CD4-positive, alpha-beta T cell treated with Interleukin-17A for 1 hour (primary cell): ENCODE results near the gene SLC8A3.

Experiments
- DNase-seq: peaks from one replicate; pipeline ENCODE4 v3.0.0-alpha.2; 2020

Gene SLC8A3

DNA sequence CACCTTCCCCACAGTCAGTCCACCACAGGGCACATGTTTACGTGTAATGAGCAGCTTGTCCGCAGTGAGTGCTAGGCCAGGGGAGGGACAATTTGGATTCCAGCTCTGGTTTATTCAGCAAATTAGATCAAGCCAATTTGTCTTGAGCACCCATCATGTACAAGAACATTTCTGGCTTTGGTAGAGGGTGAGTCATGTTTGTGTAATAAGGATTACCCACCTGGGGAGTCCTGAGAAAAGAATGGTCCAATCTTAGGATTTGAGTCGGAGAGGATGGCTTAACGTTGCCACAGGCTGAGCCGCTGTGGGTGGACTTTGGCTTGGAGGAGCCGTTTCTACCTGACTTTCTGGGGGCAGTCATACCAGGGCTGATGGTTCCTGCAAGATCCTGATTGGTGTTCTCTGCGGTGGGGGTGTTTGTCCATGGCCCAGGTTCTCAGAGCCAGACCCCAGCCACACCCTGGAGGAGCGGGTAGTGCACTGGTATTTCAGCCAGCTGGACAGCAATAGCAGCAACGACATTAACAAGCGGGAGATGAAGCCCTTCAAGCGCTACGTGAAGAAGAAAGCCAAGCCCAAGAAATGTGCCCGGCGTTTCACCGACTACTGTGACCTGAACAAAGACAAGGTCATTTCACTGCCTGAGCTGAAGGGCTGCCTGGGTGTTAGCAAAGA lies 165.8 kb downstream of the SLC8A3 start:
- DNase-seq, result no peak

DNA sequence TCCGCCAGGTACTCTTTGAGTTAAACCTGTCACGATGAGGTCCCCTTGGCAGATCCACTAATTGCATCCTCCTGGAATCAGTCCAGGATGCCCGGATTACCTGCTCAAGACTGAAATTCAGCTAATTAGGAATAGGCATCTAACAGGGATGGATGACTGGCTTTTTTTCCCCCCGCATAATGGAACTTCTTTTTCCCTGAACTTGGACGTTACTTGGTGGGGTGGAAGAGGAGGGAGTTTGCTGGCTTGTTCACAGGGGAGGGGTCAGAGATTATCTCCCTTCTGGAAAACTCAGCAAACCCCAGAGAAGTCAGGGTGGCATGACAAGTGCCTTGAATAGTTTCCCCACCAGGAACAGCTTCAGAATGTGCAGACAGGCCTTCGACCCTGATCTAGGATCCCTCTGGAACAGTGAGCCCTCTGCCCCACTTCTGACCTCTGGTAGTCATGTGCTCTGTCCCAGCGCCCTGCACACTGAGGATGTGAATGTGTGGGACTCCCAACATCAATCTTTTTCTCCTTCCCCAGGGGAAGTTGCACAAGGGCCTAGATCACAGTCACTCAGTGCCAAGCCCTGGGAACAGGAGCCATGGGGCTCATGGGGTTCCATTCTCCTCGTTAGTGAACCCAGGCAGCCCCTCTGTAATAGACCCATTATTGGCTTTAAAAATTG lies 167.1 kb downstream of the SLC8A3 start:
- no peak for DNase-seq

DNA sequence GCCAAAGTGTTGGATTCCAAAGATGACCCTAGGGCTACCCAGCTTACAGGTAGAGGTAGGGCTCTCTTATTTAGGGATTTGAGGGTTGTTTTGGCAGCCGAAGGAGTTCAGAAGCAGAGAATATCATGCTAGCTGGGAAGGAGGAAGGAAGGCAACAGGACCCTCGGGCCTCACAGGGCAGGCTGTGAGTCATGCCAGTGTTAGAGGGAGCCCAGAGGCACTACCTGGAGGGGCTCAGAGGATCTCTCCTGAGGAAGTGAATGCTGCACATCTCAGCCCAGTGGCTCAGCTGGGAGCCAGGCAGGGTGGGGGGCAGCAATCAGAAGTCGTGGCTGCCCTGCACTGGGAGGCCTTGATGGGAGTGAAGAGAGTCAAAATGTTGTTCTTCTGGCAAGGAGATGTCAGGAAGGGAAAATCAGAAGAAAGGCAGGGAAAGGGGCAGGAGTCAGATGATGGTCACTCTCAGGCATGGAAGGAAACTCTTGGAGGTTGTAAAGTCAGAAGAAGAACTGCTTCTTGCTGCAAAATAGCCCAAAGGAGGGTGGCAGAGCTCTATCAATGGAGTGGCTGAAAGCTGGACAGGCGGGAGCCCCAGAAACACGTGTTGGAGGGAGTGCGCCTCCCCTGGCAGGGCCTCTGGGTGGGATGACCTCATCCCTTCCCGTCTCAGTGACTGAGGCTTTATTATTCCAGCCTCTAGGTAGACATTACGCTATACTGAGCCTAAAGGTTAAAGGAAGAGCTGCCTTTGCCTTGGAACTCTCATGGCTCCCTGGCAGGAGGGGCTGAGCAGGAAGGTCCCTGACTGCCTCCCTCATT lies 168.2 kb downstream of the SLC8A3 start:
- DNase-seq, result no peak

DNA sequence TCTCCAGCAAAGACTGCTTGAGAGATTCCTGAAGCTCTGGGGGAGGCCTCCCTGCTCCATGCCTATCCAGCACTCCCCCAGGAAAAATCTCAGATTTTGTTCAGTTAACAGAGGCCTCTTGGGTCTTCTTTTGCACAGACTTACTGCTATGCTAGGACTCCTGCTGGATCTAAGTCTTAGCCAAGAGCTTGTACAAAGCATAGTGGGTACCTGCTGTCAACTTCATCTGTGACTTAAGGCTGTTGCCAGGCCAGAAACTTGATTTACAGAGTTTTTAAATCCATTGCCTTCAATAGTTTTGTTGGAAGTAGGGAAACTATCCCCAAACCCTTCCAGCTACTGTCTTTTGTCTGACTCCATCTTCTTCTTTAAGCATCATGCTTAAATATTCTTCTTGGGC lies 169.1 kb downstream of the SLC8A3 start:
- no peak for DNase-seq

DNA sequence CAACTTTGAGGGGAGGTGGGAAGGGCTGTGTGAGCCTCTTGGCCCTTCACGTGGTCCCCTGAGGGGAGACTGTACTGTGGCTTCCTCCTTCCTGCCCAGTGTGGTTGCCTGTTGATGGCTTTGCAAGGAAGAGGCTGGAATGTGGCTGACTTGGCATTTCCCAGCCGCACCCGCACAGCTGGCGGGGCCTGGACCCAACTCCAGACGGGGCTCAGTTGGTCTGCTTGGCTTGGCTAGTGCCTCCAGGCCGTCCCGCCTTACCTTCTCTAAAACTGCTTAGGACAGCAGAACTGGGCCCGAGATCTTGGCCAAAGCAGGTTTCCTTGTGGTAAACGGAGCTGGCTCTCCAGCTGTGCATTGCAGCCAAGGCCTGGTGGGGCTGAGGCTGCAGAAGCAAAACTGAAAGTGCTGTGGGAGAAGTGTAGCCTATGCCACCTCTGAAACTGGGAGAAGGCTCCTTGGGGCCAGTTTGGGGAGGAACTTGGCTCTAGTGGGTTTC lies 170.0 kb downstream of the SLC8A3 start:
- no peak for DNase-seq

DNA sequence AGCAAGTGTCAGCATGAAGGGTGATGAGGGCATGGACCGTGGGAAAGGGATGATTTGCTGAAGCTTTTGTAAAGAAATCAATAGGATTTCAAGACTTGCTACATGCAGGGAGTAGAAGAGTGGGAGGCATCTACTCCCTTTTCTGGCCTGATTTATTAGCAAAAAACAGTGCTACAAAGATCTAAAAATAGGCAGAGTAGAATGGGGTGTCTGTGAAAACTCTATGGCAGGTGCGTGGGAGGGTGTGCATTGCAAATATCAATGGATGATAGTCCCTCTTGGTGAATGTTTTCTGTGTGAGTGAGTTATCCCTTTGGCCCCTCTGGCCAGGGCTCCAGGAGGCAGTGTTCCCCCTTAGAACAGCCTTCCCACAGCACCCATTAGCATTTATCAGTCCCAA lies 170.5 kb downstream of the SLC8A3 start:
- DNase-seq, result no peak

DNA sequence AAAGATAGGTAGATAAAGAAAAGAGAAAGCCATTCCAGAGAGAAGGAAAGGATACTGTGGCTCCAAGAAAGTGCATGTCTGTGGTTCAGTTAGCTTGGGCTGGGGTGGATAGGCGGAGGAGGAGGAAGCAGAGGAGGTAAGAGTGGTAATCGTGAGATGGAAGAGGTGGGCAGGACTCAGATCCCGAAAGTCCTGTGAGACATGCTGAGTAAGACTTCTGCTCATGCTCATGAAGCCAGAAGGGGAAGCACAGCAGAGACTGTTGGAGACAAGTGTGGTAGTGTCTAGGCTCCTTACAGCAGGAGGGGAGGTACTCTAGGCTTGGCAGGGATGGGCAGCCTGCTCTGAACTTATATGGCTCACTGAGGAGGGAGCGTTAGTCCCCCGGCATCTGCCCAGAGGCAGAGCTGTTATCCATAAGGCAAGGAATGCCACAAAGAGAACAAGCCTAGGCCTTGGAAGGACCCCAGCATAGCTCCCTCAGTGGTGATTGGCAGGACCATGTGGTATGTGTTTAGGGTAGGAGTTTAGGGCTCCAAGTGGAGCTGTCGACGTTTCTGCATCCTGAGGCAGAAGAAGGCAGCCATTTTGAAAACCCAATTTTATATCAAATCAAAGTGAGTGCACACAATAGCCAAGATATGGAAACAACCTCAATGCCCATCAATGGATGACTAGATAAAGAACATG lies 174.2 kb downstream of the SLC8A3 start:
- DNase-seq, result no peak

DNA sequence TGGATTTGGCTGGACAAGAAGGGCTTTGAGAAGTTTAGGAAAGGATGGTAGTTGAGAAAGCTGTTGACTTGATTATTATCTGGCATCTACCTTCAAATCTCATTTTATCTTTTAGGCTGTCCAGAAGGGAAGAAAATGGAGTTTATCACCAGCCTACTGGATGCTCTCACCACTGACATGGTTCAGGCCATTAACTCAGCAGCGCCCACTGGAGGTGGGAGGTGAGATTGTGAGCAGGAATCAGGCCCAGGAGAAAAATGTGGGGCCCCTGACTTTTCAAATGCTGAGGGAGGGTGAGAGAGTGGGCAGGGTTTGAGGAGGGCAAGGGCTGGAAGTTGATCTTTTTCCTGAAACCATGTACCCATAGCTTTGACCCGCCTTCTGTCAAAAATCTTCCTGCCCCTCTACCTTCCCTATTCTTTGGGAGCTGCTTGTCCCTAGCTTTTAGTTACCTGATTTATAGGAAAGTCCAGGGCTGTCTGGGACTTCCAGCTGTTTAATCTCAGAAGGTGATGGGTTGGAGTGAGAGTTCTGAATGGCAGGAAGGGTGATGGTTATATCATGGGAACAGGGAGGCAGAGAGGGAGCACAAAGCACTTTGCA lies 175.4 kb downstream of the SLC8A3 start:
- no peak for DNase-seq

DNA sequence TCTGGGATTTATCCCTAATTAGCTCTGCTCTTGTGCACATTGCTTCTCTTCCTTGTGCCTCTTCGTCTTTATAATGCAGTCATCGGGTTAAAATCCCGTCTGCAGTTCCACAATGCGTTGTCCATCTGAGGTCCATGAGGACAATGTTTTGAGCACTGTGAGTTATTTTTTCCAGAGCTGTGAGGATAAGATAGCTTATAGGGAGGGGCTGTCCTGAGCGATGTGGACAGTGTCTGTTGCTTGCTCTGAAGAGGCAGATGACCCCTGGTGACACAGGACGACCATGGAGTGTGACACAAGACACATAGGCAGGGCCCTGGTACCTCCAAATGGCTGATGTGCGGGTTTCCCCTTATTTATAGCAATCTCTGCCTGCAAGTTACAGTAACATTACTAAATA lies 177.0 kb downstream of the SLC8A3 start:
- no peak for DNase-seq

DNA sequence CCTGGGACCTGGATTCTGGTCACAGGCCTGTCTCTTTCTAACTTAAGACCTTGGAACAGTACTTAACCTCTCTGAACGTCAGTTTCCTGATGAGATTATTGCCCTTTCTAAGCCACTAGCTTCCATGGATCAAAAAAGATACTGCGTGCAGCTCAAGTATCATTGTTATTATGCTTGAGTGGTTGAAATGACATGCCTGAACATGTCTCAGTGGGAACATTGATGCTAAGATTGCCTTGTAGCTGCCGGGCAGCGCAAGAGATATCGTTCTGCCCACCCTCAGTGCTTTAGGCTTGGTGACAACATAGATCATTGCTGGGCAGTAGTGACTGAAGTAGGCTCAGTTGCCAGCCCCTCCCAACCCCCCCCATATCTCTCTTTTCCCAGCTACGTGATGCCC lies 177.7 kb downstream of the SLC8A3 start:
- DNase-seq, result no peak

DNA sequence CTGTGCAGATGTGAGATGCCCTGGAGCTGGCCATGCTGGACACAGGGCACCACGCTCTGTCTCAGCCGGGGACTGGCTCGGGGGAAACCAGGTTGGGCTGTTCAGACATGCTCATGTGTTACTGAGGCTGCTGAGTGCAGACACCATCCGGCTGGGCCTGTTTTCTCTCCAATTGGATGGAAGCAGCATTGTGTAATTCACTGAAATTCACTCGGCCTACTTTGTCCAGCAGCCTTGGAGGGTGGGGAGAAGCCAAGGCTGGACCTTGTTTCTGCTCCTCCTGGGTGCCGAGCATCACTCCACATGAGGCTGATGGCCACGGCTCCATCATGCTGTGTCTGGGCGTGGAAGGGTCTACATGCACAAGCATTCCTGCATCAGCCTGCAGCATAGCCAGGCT lies 178.8 kb downstream of the SLC8A3 start:
- no peak for DNase-seq

DNA sequence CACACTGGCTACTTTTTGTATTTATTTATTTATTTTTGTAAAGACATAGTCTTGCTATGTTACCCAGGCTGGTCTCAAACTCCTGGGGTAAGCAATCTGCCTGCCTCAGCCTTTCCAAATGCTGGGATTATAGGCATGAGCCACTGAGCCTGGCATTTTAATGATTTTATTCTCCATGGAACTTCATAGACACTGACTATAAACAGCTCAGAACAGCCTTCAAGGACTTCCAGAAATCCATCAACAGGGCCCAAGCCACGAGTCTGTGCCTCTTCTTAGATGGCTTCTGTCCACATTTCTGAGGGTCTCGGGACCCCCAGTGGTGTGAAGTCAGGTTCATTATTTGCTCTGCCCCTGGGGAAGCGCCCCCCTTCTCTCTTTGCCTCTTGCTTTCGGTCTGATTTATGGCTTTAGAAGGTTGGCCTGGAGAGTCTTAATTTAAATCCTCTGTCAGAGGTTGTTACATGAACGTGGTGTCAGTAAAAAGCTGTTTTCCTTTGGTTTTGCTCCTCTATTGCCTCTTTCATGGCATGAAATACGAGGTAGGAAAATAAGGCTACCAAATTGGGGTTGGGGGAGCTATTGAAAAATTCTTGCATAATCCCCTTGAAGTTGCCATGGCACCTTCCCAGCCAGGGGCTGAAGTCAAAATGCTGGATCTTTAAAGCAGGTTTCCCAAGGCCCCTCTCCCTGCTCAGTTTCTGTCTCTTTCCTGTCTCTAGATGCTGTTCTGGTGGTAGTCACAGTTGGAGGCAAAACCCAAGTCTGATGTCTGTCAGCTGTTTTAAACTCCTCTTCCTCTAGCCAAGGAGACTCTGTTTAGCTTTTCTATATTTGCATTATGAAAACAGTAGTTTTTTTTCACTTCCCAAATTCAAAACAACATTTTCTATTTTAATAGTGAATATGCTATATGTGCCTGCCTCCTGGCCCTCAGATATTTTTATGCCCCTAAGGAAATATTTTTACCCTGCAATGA lies 180.2 kb downstream of the SLC8A3 start:
- no peak for DNase-seq

DNA sequence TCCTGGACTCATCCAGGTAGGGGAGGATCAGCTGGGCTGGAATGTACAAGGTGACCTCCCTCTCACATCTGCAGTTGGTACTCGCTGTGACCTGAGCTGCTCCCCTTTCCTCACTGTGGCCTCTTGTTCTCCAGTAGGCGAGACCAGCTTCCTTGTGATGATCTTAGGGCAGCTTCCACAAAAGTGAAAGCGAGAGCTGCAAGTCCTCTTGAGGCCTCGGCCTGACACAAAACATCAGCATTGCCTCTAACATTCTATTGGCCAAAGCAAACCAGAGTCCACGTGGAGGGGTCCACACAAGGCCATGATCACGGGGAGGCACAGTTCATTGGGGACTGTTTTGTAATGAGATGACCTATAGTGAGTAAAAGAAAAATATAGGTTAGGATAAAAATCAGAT lies 182.1 kb downstream of the SLC8A3 start:
- DNase-seq, result no peak

DNA sequence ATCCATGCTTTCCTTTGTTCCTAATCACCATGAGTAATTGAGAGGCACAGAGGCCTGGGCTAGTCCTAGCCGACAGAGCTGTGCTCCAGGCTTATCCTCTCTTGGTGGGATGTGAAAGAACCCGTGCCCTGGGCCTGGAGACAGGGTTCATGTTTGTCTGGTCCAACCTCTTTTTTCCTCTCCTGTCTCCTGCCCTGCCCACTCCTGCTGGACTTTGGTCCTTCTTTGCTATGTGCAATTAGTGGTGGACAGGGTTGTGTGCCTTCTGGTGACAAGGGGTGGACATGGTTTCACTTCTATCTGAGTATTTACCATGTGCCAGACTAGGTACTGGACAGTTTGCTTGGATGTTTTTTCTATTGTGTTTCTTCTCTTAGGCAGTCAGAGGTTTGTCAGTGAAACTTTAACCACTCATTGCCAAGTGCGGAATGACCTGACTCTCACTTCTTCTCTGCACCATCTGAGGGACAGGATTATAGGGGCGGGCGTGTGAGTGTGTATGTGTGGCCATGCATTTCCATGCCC lies 183.4 kb downstream of the SLC8A3 start:
- no peak for DNase-seq

DNA sequence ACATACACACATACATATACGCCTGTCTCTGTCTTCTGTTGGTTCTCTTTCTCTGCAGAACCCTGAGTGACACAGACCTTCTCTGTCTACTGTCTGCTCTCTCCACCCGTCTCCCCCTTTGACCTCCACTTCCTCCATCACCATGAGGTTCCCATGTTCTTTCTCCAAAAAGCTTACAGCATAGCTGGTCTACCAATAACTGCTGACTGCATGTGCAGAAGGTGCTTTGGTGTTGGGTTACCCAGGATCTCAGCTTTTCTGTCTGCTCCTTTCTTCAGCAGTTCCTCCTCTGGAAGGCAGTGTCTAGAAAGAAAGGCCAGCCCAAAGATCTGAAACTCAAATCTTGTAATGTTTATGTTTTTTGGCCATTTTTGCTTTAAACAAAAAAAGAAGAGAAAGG lies 184.0 kb downstream of the SLC8A3 start:
- no peak for DNase-seq

DNA sequence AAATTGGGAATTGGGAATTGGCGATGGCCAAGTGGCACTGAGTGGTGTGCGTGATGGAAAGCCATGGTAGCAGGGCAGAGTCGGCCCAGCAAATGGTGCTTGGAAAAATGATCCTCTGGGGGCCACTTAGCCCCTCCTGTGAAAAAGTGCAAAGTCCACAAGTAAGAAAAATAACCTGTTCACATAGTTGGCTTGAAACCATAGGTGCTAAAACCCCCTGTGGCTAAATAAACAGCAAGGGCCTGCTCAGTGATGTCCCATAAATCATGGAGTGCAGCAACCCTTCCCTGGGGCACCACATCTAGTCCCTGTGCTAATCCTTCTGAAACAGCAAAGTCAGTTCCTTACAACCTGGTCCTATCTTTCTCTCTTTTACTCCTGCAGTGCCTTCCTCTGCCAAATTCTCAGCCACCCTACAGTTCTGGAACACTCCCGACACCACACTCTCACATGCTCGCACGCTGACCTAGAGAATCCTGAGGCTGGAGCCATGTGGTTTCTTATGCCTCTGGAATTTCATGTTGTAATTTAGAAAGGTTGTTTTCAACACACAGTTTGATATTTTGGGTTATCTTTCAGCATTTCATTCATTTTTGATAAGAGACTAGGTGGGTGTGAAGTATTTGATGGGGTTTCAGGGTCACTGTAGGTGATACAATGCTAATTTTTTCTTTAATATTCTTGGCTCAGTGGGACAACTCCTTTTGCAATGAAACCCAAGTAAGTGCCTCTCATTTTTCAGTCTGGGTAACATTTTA lies 186.0 kb downstream of the SLC8A3 start:
- no peak for DNase-seq

DNA sequence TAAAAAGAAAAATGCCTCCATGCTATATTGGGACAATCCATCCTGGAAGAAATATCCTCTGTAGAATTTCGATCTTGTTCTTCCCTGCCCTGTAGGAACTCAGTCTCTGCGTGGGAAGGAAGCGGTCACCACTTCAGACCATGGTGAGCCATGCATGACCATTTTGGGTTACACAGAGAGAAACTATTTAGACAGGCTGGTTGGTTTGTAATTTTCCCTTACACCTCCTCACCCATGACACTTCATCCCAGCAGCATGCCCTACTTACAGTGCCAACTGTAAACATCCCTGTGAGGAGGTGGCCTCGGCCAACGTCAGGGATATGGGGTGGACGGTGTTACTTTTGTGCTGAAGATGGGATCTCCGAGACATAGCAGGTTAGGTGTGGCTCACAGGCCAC lies 188.2 kb downstream of the SLC8A3 start:
- no peak for DNase-seq

DNA sequence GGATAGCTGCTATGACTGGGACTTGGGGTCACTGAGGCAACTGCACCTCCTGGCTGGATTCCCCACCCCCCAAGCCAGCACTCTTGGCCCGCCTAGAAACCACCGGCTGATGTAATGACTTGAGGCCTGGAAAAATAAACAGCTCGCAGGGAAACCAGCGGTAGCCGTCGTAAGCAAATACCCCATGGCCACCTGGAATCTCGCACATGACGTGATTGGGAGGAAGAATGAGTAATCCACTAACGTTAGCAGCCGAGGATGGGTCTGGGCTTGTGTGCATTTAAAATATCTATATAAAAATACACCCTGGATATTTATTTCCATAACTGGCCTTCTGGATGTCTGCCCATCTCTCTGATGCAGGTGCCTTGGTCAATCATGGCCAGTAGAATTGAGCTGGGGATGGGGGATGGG lies 189.5 kb downstream of the SLC8A3 start:
- no peak for DNase-seq

DNA sequence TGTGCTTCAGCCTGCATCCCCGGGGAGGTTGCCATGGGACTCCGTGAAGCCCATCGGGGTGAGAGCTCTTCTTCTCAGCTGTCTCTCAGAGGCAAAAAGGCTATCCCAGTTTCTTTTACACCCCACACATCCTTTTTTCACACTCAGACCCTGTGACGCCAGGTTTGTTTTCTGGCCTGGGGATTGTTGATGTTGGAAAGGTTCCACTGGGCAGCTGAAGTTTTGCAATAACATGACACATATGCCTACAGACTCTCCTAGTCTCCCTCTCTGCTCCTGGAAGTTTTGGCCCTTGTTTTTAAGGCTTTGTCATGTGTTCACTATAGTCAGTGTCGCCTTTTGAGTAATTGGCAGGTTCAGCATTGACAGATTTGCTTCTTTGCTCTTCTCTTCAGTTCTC lies 190.9 kb downstream of the SLC8A3 start:
- no peak for DNase-seq

DNA sequence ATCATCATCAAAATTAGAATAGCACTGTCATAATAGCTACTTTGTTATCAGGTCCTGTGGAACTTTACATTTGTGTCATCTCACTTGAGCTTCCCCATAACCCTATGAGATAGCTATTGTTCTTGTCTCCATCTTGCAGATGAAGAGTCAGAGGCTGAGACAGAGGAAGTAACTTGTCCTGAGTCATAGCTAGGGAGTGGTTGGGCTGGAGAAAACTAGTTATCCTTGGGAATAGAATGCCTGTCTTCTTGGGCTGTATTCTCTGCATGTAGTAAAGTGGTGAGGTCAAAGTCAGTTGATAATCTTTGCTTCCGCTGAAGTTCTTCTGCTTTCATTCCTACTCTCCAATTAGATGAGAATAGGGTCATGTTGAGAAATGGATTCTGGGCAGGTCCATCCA lies 192.5 kb downstream of the SLC8A3 start:
- no peak for DNase-seq
